ENCODE data around the gene GALNT6. TPM values are rescaled to one million over a fixed set of nuclear protein-coding genes. Genes with fewer than 3 reads are reported as not detected.

The GALNT6 gene
- total and polyA plus RNA-seq, 9 of the 15 experiments (the other 6 are each of a cell fraction or from before 2014, with no cell fraction given): 1.5 to 8.6 (median 5.1) TPM

GRCh38 chr12:51406290-51406689 is 15.1 kb upstream of the GALNT6 start (continued):
- no peak for TF ChIP-seq MAZ (CRISPR knock-in tag; conservative IDR thresholded peaks at IDR 0.05 in 1 of 2, IDR thresholded peaks at IDR 0.05 in 1 of 2)
- no peak for TF ChIP-seq ZNF583 (CRISPR knock-in tag; IDR thresholded peaks at IDR 0.05)
- TF ChIP-seq, protein P1, sequence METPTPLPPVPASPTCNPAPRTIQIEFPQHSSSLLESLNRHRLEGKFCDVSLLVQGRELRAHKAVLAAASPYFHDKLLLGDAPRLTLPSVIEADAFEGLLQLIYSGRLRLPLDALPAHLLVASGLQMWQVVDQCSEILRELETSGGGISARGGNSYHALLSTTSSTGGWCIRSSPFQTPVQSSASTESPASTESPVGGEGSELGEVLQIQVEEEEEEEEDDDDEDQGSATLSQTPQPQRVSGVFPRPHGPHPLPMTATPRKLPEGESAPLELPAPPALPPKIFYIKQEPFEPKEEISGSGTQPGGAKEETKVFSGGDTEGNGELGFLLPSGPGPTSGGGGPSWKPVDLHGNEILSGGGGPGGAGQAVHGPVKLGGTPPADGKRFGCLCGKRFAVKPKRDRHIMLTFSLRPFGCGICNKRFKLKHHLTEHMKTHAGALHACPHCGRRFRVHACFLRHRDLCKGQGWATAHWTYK (CRISPR knock-in tag; IDR thresholded peaks at IDR 0.05): no peak
- no peak for TF ChIP-seq RFX1 (IDR thresholded peaks at IDR 0.05)

- no TSS peak for BruUV-seq (replicated peaks)
- ATAC-seq: no peak
- no peak for TF ChIP-seq TEAD4 (IDR thresholded peaks at IDR 0.05; ENCODE audit: low read length)
- no peak for TF ChIP-seq TEAD4 (CRISPR knock-in tag; IDR thresholded peaks at IDR 0.05; ENCODE audit: borderline replicate concordance)
- TF ChIP-seq ZNF263 (CRISPR knock-in tag; IDR thresholded peaks at IDR 0.05; ENCODE audit: borderline replicate concordance): no peak
- no peak for TF ChIP-seq TRIM28 (IDR thresholded peaks at IDR 0.05)
- TF ChIP-seq SLC30A9 (CRISPR knock-in tag; IDR thresholded peaks at IDR 0.05): no peak
- TF ChIP-seq PHB2 (IDR thresholded peaks at IDR 0.05; ENCODE audit: low read depth): no peak
- TF ChIP-seq ZBTB17 (CRISPR knock-in tag; IDR thresholded peaks at IDR 0.05): no peak
- TF ChIP-seq, protein P2, sequence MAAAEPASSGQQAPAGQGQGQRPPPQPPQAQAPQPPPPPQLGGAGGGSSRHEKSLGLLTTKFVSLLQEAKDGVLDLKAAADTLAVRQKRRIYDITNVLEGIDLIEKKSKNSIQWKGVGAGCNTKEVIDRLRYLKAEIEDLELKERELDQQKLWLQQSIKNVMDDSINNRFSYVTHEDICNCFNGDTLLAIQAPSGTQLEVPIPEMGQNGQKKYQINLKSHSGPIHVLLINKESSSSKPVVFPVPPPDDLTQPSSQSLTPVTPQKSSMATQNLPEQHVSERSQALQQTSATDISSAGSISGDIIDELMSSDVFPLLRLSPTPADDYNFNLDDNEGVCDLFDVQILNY (CRISPR knock-in tag; IDR thresholded peaks at IDR 0.05): no peak
- TF ChIP-seq ZNF232 (CRISPR knock-in tag; IDR thresholded peaks at IDR 0.05): no peak
- TF ChIP-seq ZNF184 (CRISPR knock-in tag; IDR thresholded peaks at IDR 0.05): no peak
- TF ChIP-seq SMARCA5 (IDR thresholded peaks at IDR 0.05): no peak
- no peak for TF ChIP-seq CBX8 (IDR thresholded peaks at IDR 0.05; ENCODE audit: borderline replicate concordance, extremely low read depth, low read depth, low read length, poor library complexity, severe bottlenecking)
- TF ChIP-seq THAP12 (CRISPR knock-in tag; IDR thresholded peaks at IDR 0.05): no peak
- TF ChIP-seq ZBTB1 (CRISPR knock-in tag; IDR thresholded peaks at IDR 0.05; ENCODE audit: borderline replicate concordance, low read depth): no peak
- no peak for TF ChIP-seq SUPT5H (IDR thresholded peaks at IDR 0.05)
Measured at GRCh38 chr12:51405801-51406207, 14.6 kb upstream of the GALNT6 start.

More at GRCh38 chr12:51405801-51406207, 14.6 kb upstream of the GALNT6 start:
- peaks cover 3 to 7% of the 10 kb centered on the region in 2 experiments; a peak in 3 of 5 replicates for H3K27me3 ChIP-seq (ENCODE audit: control insufficient read depth in 2 of 2, insufficient read depth in 2 of 2, low read length in 2 of 2)
- no peaks in the 10 kb centered on the region for H3K9me1 ChIP-seq (ENCODE audit: control insufficient read depth, insufficient read depth, low read length)
- no peaks in the 10 kb centered on the region for H4K20me1 ChIP-seq (replicated peaks; ENCODE audit: control insufficient read depth, insufficient read depth, low read length)
- H2AFZ ChIP-seq (ENCODE audit: low read depth, low read length): no peak overlapping the region
- intact Hi-C loops (cut with micrococcal nuclease) (no loop called here), in situ Hi-C loops (cut with MboI) (loop anchor here (25.0 kb wide), 1 partner anchor 606 kb away; the partner anchor contains the start of gene TAMALIN)
- POLR2A ChIA-PET: interaction anchor here (0.7 kb wide), 1 partner anchor 20 kb away, joined by 3 read pairs; no protein-coding TSS in a partner anchor
- no peak overlapping the region for H3K27ac ChIP-seq (ENCODE audit: extremely low read depth, low read depth, low read length)
- no peaks in the 10 kb centered on the region for H3K9me3 ChIP-seq (replicated peaks; ENCODE audit: control insufficient read depth, insufficient read depth, low read depth, low read length)
- DNase-seq (ENCODE audit: extremely low read depth in 1 of 4, low spot score in 3 of 4): no peak
- no peaks in the 10 kb centered on the region for H3K36me3 ChIP-seq (ENCODE audit: control insufficient read depth, insufficient read depth, low read length)
- no peak overlapping the region for H3K4me2 ChIP-seq (ENCODE audit: insufficient read depth, low read length)
- H3K79me2 ChIP-seq (ENCODE audit: control insufficient read depth, insufficient read depth, low read length): no peaks in the 10 kb centered on the region
- H3K9ac ChIP-seq (ENCODE audit: insufficient read depth in 1 of 2, low read depth in 2 of 2, low read length in 2 of 2): no peak overlapping the region
- CTCF ChIA-PET (ENCODE audit: low intra/inter-chr PET ratio): no interaction called here
- 69% methylated on average over 3 of the region's 3 CpGs for WGBS (ENCODE audit: insufficient coverage, low coverage, missing lambda C conversion rate)
- no peak overlapping the region for H3K4me3 ChIP-seq
- FAIRE-seq: no peak
- H3K4me1 ChIP-seq (replicated peaks in 1 of 2; ENCODE audit: control insufficient read depth in 2 of 2, insufficient read depth in 2 of 2, low read length in 2 of 2): peaks cover 2 to 8% of the 10 kb centered on the region in 2 experiments; a peak in 2 of 5 replicates
